Breast epithelium (tissue), 3 donors: ENCODE measurements around the gene VPS13D.

Source experiments
- POLR2A ChIP-seq: fragments of 450-650 bp; IDR thresholded peaks from one replicate; pipeline ENCODE4 v1.6.1; 2016; ENCODE audit warnings: antibody characterized with exemption, mild to moderate bottlenecking, moderate library complexity
- POLR2AphosphoS5 ChIP-seq, 3 donors: sonication (generic); formaldehyde crosslinking; IDR thresholded peaks; one replicate each; pipeline ENCODE4 v1.6.1; 2017; ENCODE audit warnings: antibody characterized with exemption in 3 of 3
- TF ChIP-seq, protein P1 (sequence below), 3 donors: fragments of 450-650 bp; IDR thresholded peaks; one replicate each; pipeline ENCODE4 v1.5.1; 2016 to 2017; ENCODE audit warnings: antibody characterized with exemption in 3 of 3, mild to moderate bottlenecking in 3 of 3, moderate library complexity in 3 of 3

DNA sequence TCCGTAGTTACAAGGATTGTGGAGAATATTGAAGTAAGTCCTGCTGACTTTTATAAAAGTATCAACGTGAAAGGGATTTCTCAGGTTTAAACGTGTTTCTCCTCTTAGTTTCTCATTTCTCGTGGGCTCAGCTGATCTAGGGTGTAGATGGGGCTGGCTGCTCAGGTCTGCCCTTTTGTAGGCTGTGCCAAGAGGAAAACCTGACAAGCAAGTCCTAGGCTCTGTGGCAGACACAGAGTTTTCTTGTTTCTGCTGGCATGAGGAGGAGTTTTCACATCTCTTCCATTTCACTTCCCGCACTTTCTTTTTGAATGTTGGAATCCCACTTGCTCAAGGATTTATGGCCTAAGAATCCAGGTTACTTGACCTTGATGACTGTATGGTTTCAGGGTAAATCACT, 14.8 kb downstream of the VPS13D start:
- TF ChIP-seq, protein P1, sequence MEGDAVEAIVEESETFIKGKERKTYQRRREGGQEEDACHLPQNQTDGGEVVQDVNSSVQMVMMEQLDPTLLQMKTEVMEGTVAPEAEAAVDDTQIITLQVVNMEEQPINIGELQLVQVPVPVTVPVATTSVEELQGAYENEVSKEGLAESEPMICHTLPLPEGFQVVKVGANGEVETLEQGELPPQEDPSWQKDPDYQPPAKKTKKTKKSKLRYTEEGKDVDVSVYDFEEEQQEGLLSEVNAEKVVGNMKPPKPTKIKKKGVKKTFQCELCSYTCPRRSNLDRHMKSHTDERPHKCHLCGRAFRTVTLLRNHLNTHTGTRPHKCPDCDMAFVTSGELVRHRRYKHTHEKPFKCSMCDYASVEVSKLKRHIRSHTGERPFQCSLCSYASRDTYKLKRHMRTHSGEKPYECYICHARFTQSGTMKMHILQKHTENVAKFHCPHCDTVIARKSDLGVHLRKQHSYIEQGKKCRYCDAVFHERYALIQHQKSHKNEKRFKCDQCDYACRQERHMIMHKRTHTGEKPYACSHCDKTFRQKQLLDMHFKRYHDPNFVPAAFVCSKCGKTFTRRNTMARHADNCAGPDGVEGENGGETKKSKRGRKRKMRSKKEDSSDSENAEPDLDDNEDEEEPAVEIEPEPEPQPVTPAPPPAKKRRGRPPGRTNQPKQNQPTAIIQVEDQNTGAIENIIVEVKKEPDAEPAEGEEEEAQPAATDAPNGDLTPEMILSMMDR (IDR thresholded peaks at IDR 0.05): no peak
- no peak for TF ChIP-seq POLR2A
- no peak for TF ChIP-seq POLR2AphosphoS5 (IDR thresholded peaks at IDR 0.05)
